ENCODE data around the gene LARP6. TPM values are rescaled to one million over a fixed set of nuclear protein-coding genes. Genes with fewer than 3 reads are reported as not detected.

Gene LARP6
- total and polyA plus RNA-seq, 2 of the 13 experiments (the other 11 are each of a cell fraction or from before 2014, with no cell fraction given), result 2.9 to 8.2 TPM

- no peak for TF ChIP-seq LRRFIP1 (CRISPR knock-in tag; conservative IDR thresholded peaks at IDR 0.05)
- no peak for TF ChIP-seq U2AF1 (optimal IDR thresholded peaks at IDR 0.05; ENCODE audit: low read depth, low read length)
- TF ChIP-seq, protein P1, sequence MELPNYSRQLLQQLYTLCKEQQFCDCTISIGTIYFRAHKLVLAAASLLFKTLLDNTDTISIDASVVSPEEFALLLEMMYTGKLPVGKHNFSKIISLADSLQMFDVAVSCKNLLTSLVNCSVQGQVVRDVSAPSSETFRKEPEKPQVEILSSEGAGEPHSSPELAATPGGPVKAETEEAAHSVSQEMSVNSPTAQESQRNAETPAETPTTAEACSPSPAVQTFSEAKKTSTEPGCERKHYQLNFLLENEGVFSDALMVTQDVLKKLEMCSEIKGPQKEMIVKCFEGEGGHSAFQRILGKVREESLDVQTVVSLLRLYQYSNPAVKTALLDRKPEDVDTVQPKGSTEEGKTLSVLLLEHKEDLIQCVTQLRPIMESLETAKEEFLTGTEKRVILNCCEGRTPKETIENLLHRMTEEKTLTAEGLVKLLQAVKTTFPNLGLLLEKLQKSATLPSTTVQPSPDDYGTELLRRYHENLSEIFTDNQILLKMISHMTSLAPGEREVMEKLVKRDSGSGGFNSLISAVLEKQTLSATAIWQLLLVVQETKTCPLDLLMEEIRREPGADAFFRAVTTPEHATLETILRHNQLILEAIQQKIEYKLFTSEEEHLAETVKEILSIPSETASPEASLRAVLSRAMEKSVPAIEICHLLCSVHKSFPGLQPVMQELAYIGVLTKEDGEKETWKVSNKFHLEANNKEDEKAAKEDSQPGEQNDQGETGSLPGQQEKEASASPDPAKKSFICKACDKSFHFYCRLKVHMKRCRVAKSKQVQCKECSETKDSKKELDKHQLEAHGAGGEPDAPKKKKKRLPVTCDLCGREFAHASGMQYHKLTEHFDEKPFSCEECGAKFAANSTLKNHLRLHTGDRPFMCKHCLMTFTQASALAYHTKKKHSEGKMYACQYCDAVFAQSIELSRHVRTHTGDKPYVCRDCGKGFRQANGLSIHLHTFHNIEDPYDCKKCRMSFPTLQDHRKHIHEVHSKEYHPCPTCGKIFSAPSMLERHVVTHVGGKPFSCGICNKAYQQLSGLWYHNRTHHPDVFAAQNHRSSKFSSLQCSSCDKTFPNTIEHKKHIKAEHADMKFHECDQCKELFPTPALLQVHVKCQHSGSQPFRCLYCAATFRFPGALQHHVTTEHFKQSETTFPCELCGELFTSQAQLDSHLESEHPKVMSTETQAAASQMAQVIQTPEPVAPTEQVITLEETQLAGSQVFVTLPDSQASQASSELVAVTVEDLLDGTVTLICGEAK (IDR thresholded peaks at IDR 0.05), result no peak
- TF ChIP-seq, protein P1 (CRISPR knock-in tag; IDR thresholded peaks at IDR 0.05), result no peak
- TF ChIP-seq, protein P2, sequence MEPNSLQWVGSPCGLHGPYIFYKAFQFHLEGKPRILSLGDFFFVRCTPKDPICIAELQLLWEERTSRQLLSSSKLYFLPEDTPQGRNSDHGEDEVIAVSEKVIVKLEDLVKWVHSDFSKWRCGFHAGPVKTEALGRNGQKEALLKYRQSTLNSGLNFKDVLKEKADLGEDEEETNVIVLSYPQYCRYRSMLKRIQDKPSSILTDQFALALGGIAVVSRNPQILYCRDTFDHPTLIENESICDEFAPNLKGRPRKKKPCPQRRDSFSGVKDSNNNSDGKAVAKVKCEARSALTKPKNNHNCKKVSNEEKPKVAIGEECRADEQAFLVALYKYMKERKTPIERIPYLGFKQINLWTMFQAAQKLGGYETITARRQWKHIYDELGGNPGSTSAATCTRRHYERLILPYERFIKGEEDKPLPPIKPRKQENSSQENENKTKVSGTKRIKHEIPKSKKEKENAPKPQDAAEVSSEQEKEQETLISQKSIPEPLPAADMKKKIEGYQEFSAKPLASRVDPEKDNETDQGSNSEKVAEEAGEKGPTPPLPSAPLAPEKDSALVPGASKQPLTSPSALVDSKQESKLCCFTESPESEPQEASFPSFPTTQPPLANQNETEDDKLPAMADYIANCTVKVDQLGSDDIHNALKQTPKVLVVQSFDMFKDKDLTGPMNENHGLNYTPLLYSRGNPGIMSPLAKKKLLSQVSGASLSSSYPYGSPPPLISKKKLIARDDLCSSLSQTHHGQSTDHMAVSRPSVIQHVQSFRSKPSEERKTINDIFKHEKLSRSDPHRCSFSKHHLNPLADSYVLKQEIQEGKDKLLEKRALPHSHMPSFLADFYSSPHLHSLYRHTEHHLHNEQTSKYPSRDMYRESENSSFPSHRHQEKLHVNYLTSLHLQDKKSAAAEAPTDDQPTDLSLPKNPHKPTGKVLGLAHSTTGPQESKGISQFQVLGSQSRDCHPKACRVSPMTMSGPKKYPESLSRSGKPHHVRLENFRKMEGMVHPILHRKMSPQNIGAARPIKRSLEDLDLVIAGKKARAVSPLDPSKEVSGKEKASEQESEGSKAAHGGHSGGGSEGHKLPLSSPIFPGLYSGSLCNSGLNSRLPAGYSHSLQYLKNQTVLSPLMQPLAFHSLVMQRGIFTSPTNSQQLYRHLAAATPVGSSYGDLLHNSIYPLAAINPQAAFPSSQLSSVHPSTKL (CRISPR knock-in tag; IDR thresholded peaks at IDR 0.05), result peak; percentile 93
- TF ChIP-seq, protein P3, sequence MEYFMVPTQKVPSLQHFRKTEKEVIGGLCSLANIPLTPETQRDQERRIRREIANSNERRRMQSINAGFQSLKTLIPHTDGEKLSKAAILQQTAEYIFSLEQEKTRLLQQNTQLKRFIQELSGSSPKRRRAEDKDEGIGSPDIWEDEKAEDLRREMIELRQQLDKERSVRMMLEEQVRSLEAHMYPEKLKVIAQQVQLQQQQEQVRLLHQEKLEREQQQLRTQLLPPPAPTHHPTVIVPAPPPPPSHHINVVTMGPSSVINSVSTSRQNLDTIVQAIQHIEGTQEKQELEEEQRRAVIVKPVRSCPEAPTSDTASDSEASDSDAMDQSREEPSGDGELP (IDR thresholded peaks at IDR 0.05; ENCODE audit: borderline replicate concordance, low read depth), result 0 out of 2 replicates have a peak, but pooled peaks have one; percentile 14
- TF ChIP-seq ZNF282 (IDR thresholded peaks at IDR 0.05; ENCODE audit: partially characterized antibody), result no peak
- no peak for TF ChIP-seq ZNF432 (CRISPR knock-in tag; IDR thresholded peaks at IDR 0.05; ENCODE audit: borderline replicate concordance)
- 0 out of 2 replicates have a peak, but pooled peaks have one; percentile 40 for TF ChIP-seq ZNF614 (CRISPR knock-in tag; IDR thresholded peaks at IDR 0.05; ENCODE audit: borderline replicate concordance)
- TF ChIP-seq NKX3-1 (CRISPR knock-in tag; IDR thresholded peaks at IDR 0.05), result no peak
- no peak for TF ChIP-seq ZBTB7A (CRISPR knock-in tag; IDR thresholded peaks at IDR 0.05)
These were observed 65.6 kb downstream of the LARP6 start (continued) for GRCh38 chr15:70788114-70789049.
